Lower leg skin (tissue), 4 donors: ENCODE data around the gene THSD4. TPM values are rescaled to one million over a fixed set of nuclear protein-coding genes. Genes with fewer than 3 reads are reported as not detected.

Experiments used
- DNase-seq, 2 donors: peaks; one replicate each; pipeline ENCODE4 v3.0.0-alpha.2; 2019; ENCODE audit warnings: low spot score in 2 of 2
- H3K4me3 ChIP-seq: fragments of 200-600 bp; sonication (generic); 2 replicates; pipeline ENCODE4 v1.5.1; 2017; ENCODE audit warnings: mild to moderate bottlenecking, low read depth; ENCODE audit not compliant: poor library complexity, severe bottlenecking
- CTCF ChIP-seq, 3 donors: fragments of 450-650 bp; IDR thresholded peaks; one replicate each; pipeline ENCODE4 v1.5.1; 2016; ENCODE audit warnings: antibody characterized with exemption in 3 of 3, mild to moderate bottlenecking in 3 of 3, moderate library complexity in 2 of 3
- POLR2A ChIP-seq, 2 donors: fragments of 450-650 bp; IDR thresholded peaks; one replicate each; pipeline ENCODE4 v1.6.1; 2016 to 2017; ENCODE audit warnings: antibody characterized with exemption in 2 of 2, mild to moderate bottlenecking in 1 of 2, moderate library complexity in 1 of 2
- WGBS, 2 donors: methylation state at CpG; one replicate each; pipeline ENCODE4 v1.1.5; 2018; 5-methylcytosine and 5-hydroxymethylcytosine counted together
- intact Hi-C: fragments of 100-400 bp; cut with DNase I; formaldehyde crosslinking; loops from one replicate; pipeline ENCODE4 v1.15.0; 2023; ENCODE audit warnings: low total_unique reads
- total RNA-seq, 4 donors: library from RNA; depleted of rRNA; stranded (reverse); fragments of >200 nt; gene quantifications; one replicate each; pipeline ENCODE4 v1.1.0, GENCODE V29; 2016

Gene THSD4
- total RNA-seq, 4 donors from 2014 or later = 9.3 to 39.2 (median 32.8) TPM

- intact Hi-C loops = no loop called here
- no peak overlapping the region for H3K4me3 ChIP-seq
- 94 to 96% methylated on average over 3 of the region's 3 CpGs for WGBS, 2 donors
These were observed 310.1 kb downstream of the THSD4 start for GRCh38 chr15:71425388-71425787.

GRCh38 chr15:71426792-71427191, 311.5 kb downstream of the THSD4 start:
- TF ChIP-seq CTCF (IDR thresholded peaks at IDR 0.05) = no peak
- WGBS, 2 donors = 92 to 94% methylated on average over 2 of the region's 2 CpGs
- DNase-seq = no peak
- no peak overlapping the region for H3K4me3 ChIP-seq
- intact Hi-C loops = no loop called here

More at GRCh38 chr15:71425388-71425787, 310.1 kb downstream of the THSD4 start:
- TF ChIP-seq CTCF (IDR thresholded peaks at IDR 0.05) = no peak
- no peak for TF ChIP-seq POLR2A (IDR thresholded peaks at IDR 0.05)
- no peak for DNase-seq

- 91 to 92% methylated on average over 2 of the region's 2 CpGs for WGBS, 2 donors
- H3K4me3 ChIP-seq = no peak overlapping the region
- no peak for DNase-seq
- no peak for TF ChIP-seq CTCF (IDR thresholded peaks at IDR 0.05)
- intact Hi-C loops = loop anchor here (10.0 kb wide), 1 partner anchor 46 kb away; no protein-coding TSS in a partner anchor
These were observed 315.5 kb downstream of the THSD4 start for GRCh38 chr15:71430782-71431181.

- WGBS, 2 donors = 69 to 73% methylated on average over 8 of the region's 8 CpGs
- no peak overlapping the region for H3K4me3 ChIP-seq
- TF ChIP-seq POLR2A (IDR thresholded peaks at IDR 0.05) = no peak
- no peak for TF ChIP-seq CTCF (IDR thresholded peaks at IDR 0.05)
- intact Hi-C loops = loop anchor here (10.0 kb wide), 1 partner anchor 47 kb away; no protein-coding TSS in a partner anchor
- no peak for DNase-seq
These were observed 316.4 kb downstream of the THSD4 start for GRCh38 chr15:71431343-71432336.

GRCh38 chr15:71433402-71433801, 318.1 kb downstream of the THSD4 start:
- TF ChIP-seq POLR2A (IDR thresholded peaks at IDR 0.05) (no peak), CTCF (IDR thresholded peaks at IDR 0.05) (no peak)
- DNase-seq = no peak
- intact Hi-C loops = loop anchor here (10.0 kb wide), 1 partner anchor 49 kb away; no protein-coding TSS in a partner anchor
- WGBS, 2 donors = 100% methylated on average over 1 of the region's 1 CpG
- no peak overlapping the region for H3K4me3 ChIP-seq
